Measurements from ENCODE around the gene SCML1. TPM values are rescaled to one million over a fixed set of nuclear protein-coding genes. Genes with fewer than 3 reads are reported as not detected.
"Not testable (repeated sequence)": the region's sequence is repeated elsewhere in the genome, so short reads cannot be mapped to it uniquely, and the experiment has no call there.

Gene SCML1
- total RNA-seq, 2 donors from 2014 or later: 0.80 to 3.9 TPM

GRCh38 chrX:17758382-17758781 lies 21.1 kb downstream of the SCML1 start:
- no peaks in the 10 kb centered on the region for H3K4me1 Mint-ChIP-seq
- H3K27ac Mint-ChIP-seq: no peak overlapping the region
- H3K4me3 Mint-ChIP-seq: no peak overlapping the region
- H3K36me3 Mint-ChIP-seq (ENCODE audit: low read depth): no peaks in the 10 kb centered on the region
- no peaks in the 10 kb centered on the region for H3K9me3 Mint-ChIP-seq
- ATAC-seq (replicated peaks): no peak
- H3K27me3 Mint-ChIP-seq: no peaks in the 10 kb centered on the region

GRCh38 chrX:17759990-17760389 lies 22.7 kb downstream of the SCML1 start:
- ATAC-seq (replicated peaks): no peak
- H3K36me3 Mint-ChIP-seq (ENCODE audit: low read depth): no peaks in the 10 kb centered on the region
- H3K9me3 Mint-ChIP-seq: no peaks in the 10 kb centered on the region
- H3K4me3 Mint-ChIP-seq: no peak overlapping the region
- no peaks in the 10 kb centered on the region for H3K27me3 Mint-ChIP-seq
- no peak overlapping the region for H3K27ac Mint-ChIP-seq
- H3K4me1 Mint-ChIP-seq: no peaks in the 10 kb centered on the region

GRCh38 chrX:17767734-17768133 lies 30.4 kb downstream of the SCML1 start:
- Mint-ChIP-seq H3K36me3 (ENCODE audit: low read depth) (no peaks in the 10 kb centered on the region), H3K27me3 (no peaks in the 10 kb centered on the region), H3K9me3 (no peaks in the 10 kb centered on the region), H3K4me1 (no peaks in the 10 kb centered on the region), H3K4me3 (no peak overlapping the region), H3K27ac (no peak overlapping the region)
- no peak for ATAC-seq (replicated peaks)

DNA sequence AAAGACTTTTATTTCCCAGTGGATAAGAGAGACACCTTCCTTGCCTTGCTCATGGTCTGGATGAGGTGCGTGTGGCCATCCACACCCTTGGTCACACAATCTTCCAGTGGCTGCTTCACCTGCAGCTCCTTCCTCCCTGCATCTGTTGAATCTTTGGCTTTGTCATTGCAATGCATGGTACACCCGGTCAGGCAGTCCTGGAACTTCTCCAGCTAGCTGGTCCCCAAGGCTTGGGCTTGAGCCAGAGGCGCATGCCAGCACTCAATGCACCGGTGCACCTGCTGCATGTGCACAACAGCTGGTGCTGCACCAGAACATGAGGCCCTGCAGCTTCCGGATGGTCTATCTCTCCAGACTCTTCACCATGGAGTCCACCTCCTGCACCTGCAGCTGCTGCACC lies 31.7 kb downstream of the SCML1 start:
- H3K27me3 Mint-ChIP-seq: no peaks in the 10 kb centered on the region
- no peak overlapping the region for H3K27ac Mint-ChIP-seq
- no peaks in the 10 kb centered on the region for H3K36me3 Mint-ChIP-seq (ENCODE audit: low read depth)
- ATAC-seq (replicated peaks): no peak
- H3K9me3 Mint-ChIP-seq: no peaks in the 10 kb centered on the region
- H3K4me1 Mint-ChIP-seq: no peaks in the 10 kb centered on the region
- no peak overlapping the region for H3K4me3 Mint-ChIP-seq

GRCh38 chrX:17769701-17770269 lies 32.5 kb downstream of the SCML1 start:
- Mint-ChIP-seq H3K27me3 (no peaks in the 10 kb centered on the region), H3K4me3 (no peak overlapping the region), H3K4me1 (no peaks in the 10 kb centered on the region), H3K9me3 (no peaks in the 10 kb centered on the region), H3K36me3 (ENCODE audit: low read depth) (no peaks in the 10 kb centered on the region), H3K27ac (no peak overlapping the region)
- ATAC-seq (replicated peaks): peak; percentile 59

DNA sequence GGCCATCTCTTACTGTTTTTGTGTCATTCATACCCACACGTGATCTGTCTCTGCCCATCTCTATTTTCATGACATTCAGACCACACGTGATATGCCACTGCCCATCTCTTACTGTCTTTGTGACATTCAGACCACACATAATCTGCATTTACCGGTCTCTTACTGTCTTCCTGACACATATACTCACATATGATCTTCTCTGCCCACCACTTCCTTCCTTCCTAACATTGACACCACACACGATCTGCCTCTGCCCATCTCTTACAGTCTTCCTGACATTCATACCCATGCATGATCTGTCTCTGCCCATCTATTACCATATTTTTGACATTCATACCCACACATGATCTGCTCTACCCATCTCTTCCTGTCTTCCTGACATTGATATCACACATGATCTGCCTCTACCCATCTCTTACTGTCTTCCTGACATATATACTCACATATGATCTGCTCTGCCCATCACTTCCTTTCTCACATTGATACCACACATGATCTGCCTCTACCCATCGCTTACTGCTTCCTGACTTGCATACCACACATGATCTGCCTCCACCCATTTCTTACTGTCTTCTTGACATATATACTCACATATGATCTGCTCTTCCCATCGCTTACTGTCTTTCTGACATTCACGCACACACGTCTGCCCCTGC lies 36.1 kb downstream of the SCML1 start:
- Mint-ChIP-seq H3K27ac (no peak overlapping the region), H3K36me3 (ENCODE audit: low read depth) (no peaks in the 10 kb centered on the region), H3K4me1 (no peaks in the 10 kb centered on the region), H3K9me3 (no peaks in the 10 kb centered on the region), H3K27me3 (no peaks in the 10 kb centered on the region), H3K4me3 (no peak overlapping the region)
- ATAC-seq (replicated peaks): peak; percentile 39

DNA sequence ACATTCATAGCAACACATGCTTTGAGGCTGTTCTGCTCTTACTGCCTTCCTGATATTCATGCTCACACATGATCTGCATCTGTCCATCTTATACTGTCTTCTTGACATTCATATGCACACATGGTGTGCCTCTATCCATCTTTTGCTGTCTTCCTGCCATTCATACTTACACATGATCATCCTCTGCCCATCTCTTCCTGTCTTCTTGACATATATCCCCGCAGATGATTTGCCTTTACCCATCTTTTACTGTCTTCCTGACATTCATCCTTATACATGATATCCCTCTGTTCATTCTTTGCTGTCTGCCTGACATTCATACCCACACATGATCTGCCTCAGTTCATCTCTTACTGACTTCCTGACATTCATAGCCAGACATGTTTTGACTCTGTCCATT lies 36.8 kb downstream of the SCML1 start:
- H3K27me3 Mint-ChIP-seq: no peaks in the 10 kb centered on the region
- no peak overlapping the region for H3K27ac Mint-ChIP-seq
- no peak overlapping the region for H3K4me3 Mint-ChIP-seq
- ATAC-seq (replicated peaks): no peak
- H3K4me1 Mint-ChIP-seq: no peaks in the 10 kb centered on the region
- no peaks in the 10 kb centered on the region for H3K36me3 Mint-ChIP-seq (ENCODE audit: low read depth)
- H3K9me3 Mint-ChIP-seq: no peaks in the 10 kb centered on the region

GRCh38 chrX:17778997-17779396 lies 41.7 kb downstream of the SCML1 start:
- H3K27ac Mint-ChIP-seq: no peak overlapping the region

GRCh38 chrX:17779434-17779833 lies 42.1 kb downstream of the SCML1 start:
- no peaks in the 10 kb centered on the region for H3K4me1 Mint-ChIP-seq
- no peaks in the 10 kb centered on the region for H3K27me3 Mint-ChIP-seq
- no peaks in the 10 kb centered on the region for H3K9me3 Mint-ChIP-seq
- ATAC-seq (replicated peaks): no peak
- H3K27ac Mint-ChIP-seq: no peak overlapping the region
- H3K4me3 Mint-ChIP-seq: no peak overlapping the region
- H3K36me3 Mint-ChIP-seq (ENCODE audit: low read depth): no peaks in the 10 kb centered on the region

More at GRCh38 chrX:17778997-17779396, 41.7 kb downstream of the SCML1 start:
- H3K27me3 Mint-ChIP-seq: no peaks in the 10 kb centered on the region
- H3K36me3 Mint-ChIP-seq (ENCODE audit: low read depth): no peaks in the 10 kb centered on the region
- no peak for ATAC-seq (replicated peaks)
- H3K4me3 Mint-ChIP-seq: no peak overlapping the region
- H3K9me3 Mint-ChIP-seq: no peaks in the 10 kb centered on the region
- H3K4me1 Mint-ChIP-seq: no peaks in the 10 kb centered on the region

GRCh38 chrX:17786554-17787347 lies 49.5 kb downstream of the SCML1 start:
- not testable (repeated sequence) for H3K27me3 Mint-ChIP-seq; H3K4me1 Mint-ChIP-seq; H3K27ac Mint-ChIP-seq; ATAC-seq (replicated peaks); H3K36me3 Mint-ChIP-seq (ENCODE audit: low read depth); H3K4me3 Mint-ChIP-seq; H3K9me3 Mint-ChIP-seq

DNA sequence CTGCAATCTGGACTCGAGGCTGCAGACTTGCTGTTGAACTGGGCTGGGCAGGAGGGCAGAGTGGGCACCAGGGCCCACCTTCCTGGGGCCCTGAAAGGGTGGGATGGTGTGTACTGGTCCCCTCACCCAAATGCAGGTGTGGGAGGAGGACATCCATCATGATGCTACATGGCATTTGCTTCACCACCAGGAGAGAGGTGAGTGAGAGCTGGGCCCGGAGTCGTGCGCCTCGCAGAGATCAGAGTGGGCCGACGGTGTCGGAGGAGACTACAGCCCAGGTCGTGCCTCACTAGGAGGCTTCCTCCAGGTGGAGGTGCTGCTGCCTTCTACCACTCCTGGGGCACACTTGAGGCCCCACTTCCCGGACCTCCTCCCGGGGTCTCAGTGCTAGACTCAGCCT lies 50.3 kb downstream of the SCML1 start:
- no peak overlapping the region for H3K4me3 Mint-ChIP-seq
- H3K27me3 Mint-ChIP-seq: no peaks in the 10 kb centered on the region
- H3K4me1 Mint-ChIP-seq: no peaks in the 10 kb centered on the region
- no peak for ATAC-seq (replicated peaks)
- no peaks in the 10 kb centered on the region for H3K36me3 Mint-ChIP-seq (ENCODE audit: low read depth)
- H3K9me3 Mint-ChIP-seq: no peaks in the 10 kb centered on the region
- H3K27ac Mint-ChIP-seq: no peak overlapping the region

DNA sequence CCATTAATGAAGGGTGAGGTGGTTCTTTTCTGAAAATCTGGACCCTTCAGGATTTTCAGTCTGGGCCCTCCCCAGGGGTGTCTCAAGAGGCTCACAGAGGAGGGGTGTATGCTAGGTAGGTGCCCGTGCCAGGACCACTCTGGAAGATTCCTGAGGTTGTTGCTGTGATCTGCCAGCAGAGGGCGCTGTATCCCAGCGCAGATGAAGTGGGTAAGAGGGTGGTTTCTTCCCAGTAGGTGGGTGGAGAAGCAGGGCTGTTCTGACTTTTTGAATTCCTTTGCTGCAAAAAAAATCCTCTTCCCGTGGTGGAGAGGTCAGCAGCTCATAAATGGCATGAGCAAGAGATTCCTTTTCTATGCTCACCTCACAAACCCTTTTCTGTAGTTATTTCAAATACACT lies 51.1 kb downstream of the SCML1 start:
- H3K27me3 Mint-ChIP-seq: no peaks in the 10 kb centered on the region
- no peaks in the 10 kb centered on the region for H3K9me3 Mint-ChIP-seq
- H3K4me3 Mint-ChIP-seq: no peak overlapping the region
- no peaks in the 10 kb centered on the region for H3K36me3 Mint-ChIP-seq (ENCODE audit: low read depth)
- no peak overlapping the region for H3K27ac Mint-ChIP-seq
- peak; percentile 38 for ATAC-seq (replicated peaks)
- H3K4me1 Mint-ChIP-seq: no peaks in the 10 kb centered on the region

DNA sequence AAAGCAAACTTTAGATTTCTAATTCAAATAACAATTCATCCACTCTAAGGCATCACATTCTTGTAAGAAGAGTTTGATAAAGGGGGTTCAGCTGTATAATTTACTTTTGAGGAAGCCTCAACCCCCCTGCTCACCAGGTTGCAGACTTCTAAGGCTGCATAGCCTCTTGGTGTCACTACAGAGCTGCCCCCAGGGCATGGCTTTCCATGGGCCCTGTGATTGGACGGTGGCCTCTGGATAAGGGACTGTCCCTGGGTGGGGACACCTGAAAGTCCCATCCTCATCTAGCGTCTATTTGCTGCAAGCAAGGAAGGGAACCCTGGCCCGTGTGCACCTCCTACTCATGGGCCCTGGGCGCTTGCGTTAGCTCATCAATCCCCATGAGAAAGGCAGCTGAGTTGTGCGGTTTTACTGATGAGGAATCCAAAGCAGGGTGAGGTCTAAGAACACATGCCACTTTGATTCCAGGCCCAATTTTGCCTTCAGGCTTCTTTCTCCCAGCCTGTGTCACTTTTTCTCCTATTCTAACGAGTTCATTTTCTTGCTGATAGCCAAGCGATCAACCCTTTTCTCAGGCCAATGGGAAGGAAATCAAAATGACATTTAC lies 51.8 kb downstream of the SCML1 start:
- H3K9me3 Mint-ChIP-seq: no peaks in the 10 kb centered on the region
- ATAC-seq (replicated peaks): no peak
- no peak overlapping the region for H3K27ac Mint-ChIP-seq
- no peak overlapping the region for H3K4me3 Mint-ChIP-seq
- no peaks in the 10 kb centered on the region for H3K36me3 Mint-ChIP-seq (ENCODE audit: low read depth)
- no peaks in the 10 kb centered on the region for H3K27me3 Mint-ChIP-seq
- no peaks in the 10 kb centered on the region for H3K4me1 Mint-ChIP-seq

- Mint-ChIP-seq H3K4me1 (no peaks in the 10 kb centered on the region), H3K36me3 (ENCODE audit: low read depth) (no peaks in the 10 kb centered on the region), H3K9me3 (no peaks in the 10 kb centered on the region), H3K27ac (no peak overlapping the region), H3K4me3 (no peak overlapping the region), H3K27me3 (no peaks in the 10 kb centered on the region)
- no peak for ATAC-seq (replicated peaks)
These were observed 55.5 kb downstream of the SCML1 start for GRCh38 chrX:17792826-17793225.

- H3K4me1 Mint-ChIP-seq: no peaks in the 10 kb centered on the region
- H3K9me3 Mint-ChIP-seq: no peaks in the 10 kb centered on the region
- no peak for ATAC-seq (replicated peaks)
- H3K27ac Mint-ChIP-seq: no peak overlapping the region
- H3K27me3 Mint-ChIP-seq: no peaks in the 10 kb centered on the region
- no peak overlapping the region for H3K4me3 Mint-ChIP-seq
- H3K36me3 Mint-ChIP-seq (ENCODE audit: low read depth): no peaks in the 10 kb centered on the region
These were observed 61.6 kb downstream of the SCML1 start for GRCh38 chrX:17798921-17799320.

All from activated T-helper 17 cell treated with anti-CD3 and anti-CD28 coated beads, Interleukin-2, amount 50 U/mL, for 72 hours (primary cell).